Neuron (in vitro differentiated cells): ENCODE measurements around the gene FMNL1.

Experiments used
- H2AFZ ChIP-seq: one replicate; pipeline ENCODE4 v1.6.1; 2013; ENCODE audit warnings: low read depth, mild to moderate bottlenecking, inconsistent platforms, low read length, moderate library complexity
- H3K27me3 ChIP-seq: one replicate; pipeline ENCODE4 v1.6.1; 2013; ENCODE audit warnings: low read length; ENCODE audit not compliant: insufficient read depth
- H3K36me3 ChIP-seq: one replicate; pipeline ENCODE4 v1.6.1; 2013; ENCODE audit warnings: low read length; ENCODE audit not compliant: insufficient read depth
- H3K4me1 ChIP-seq: one replicate; pipeline ENCODE4 v1.6.1; 2013; ENCODE audit warnings: low read length; ENCODE audit not compliant: insufficient read depth
- H3K4me3 ChIP-seq: 2 replicates; pipeline ENCODE4 v1.5.1; 2013; ENCODE audit warnings: mild to moderate bottlenecking, low read length, moderate library complexity
- H3K9me3 ChIP-seq: one replicate; pipeline ENCODE4 v1.6.1; 2013; ENCODE audit warnings: low read length

Gene FMNL1

DNA sequence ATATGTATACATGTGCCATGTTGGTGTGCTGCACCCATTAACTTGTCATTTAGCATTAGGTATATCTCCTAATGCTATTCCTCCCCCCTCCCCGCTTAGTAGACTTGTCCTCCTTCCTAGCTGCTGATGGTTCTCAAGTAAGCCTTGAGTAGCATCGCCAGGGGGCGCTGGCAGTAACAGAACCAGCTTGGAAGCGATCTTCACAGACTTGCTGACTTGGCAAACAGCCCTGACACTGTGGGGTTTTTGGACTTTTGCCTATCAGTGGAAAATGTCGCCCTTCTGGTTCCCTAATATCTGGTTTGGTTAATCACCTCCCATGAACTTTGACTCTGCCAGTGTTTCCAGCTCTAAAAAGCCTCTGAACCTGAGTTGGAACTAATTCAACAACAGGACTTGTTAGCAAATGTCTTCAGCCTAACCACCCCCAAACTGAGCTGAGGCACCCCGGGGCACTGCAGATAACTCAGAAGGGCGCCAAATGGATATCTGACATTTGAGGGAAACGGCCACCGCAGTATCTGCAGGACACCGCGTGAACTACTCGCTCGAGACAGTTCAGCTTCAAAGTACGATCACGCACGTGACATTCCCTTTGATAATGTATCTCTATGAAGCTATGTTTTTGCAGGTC, 55.6 kb downstream of the FMNL1 start:
- Histone ChIP-seq H3K9me3 (no peaks in the 10 kb centered on the region), H3K27me3 (no peaks in the 10 kb centered on the region), H3K36me3 (peaks cover 20% of the 10 kb centered on the region), H3K4me1 (no peaks in the 10 kb centered on the region), H3K4me3 (no peak overlapping the region), H2AFZ (no peak overlapping the region)

- H2AFZ ChIP-seq = no peak overlapping the region
- H3K4me3 ChIP-seq = no peak overlapping the region
- no peaks in the 10 kb centered on the region for H3K27me3 ChIP-seq
- peaks cover 24% of the 10 kb centered on the region for H3K36me3 ChIP-seq
- H3K9me3 ChIP-seq = no peaks in the 10 kb centered on the region
- H3K4me1 ChIP-seq = no peaks in the 10 kb centered on the region
Measured at GRCh38 chr17:45277992-45278391, 56.3 kb downstream of the FMNL1 start.

- H3K27me3 ChIP-seq = no peaks in the 10 kb centered on the region
- no peaks in the 10 kb centered on the region for H3K9me3 ChIP-seq
- no peaks in the 10 kb centered on the region for H3K4me1 ChIP-seq
- no peak overlapping the region for H2AFZ ChIP-seq
- no peak overlapping the region for H3K4me3 ChIP-seq
- peaks cover 28% of the 10 kb centered on the region for H3K36me3 ChIP-seq
Measured at GRCh38 chr17:45279898-45280297, 58.2 kb downstream of the FMNL1 start.

DNA sequence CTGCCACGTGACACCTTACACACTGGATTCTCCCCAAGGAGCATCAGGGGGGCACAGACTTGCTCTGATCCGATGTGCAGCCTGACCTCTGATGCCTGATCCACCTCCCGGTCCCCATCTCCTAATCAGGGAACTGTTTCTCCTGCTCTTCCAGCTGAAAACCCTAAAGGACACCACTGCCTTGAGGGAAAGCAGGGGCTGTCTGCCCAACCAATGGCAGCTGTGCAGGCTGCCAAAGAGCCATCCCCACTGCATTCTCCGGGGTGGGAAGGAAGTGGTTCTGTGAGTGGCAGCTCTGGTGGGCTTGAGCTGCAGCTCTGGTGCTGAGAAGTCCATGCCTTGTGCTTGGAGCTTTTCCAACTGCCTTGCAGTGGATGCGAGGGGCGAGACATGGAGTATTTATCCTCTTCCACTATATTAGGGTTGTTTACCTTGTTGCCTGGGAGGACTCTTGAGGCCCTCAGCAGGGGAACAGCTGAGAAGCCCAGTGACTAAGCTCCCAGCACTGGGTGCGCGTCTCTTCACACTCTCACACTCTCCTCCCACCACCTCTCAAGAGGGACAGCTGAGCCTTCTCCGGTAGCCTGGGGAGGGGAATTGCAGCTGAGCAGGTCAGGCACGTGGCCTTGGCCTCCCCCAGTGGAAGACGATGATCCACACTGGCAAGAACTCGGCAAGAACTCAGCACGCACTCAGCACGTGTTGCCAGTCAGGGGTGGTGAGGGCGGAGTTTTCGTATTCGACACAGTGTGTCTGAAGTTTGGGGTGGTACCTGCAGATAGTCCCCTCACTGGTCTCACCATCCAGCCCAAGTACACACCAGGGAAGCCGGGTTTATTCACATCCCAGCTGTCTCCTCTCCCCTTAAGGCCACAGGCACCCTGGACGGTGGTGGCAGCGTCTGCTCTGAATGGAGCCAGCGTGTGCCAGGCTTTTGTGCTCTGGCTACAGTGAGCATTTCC, 61.3 kb downstream of the FMNL1 start:
- H2AFZ ChIP-seq = no peak overlapping the region
- H3K36me3 ChIP-seq = peaks cover 49% of the 10 kb centered on the region
- no peaks in the 10 kb centered on the region for H3K9me3 ChIP-seq
- no peaks in the 10 kb centered on the region for H3K27me3 ChIP-seq
- no peak overlapping the region for H3K4me3 ChIP-seq
- H3K4me1 ChIP-seq = no peaks in the 10 kb centered on the region

- H3K27me3 ChIP-seq = no peaks in the 10 kb centered on the region
- H2AFZ ChIP-seq = no peak overlapping the region
- H3K4me1 ChIP-seq = no peaks in the 10 kb centered on the region
- H3K9me3 ChIP-seq = no peaks in the 10 kb centered on the region
- H3K36me3 ChIP-seq = peaks cover 52% of the 10 kb centered on the region
- no peak overlapping the region for H3K4me3 ChIP-seq
Measured at GRCh38 chr17:45283711-45284110, 62.0 kb downstream of the FMNL1 start.

- no peaks in the 10 kb centered on the region for H3K27me3 ChIP-seq
- H2AFZ ChIP-seq = no peak overlapping the region
- H3K4me3 ChIP-seq = no peak overlapping the region
- H3K4me1 ChIP-seq = no peaks in the 10 kb centered on the region
- no peaks in the 10 kb centered on the region for H3K9me3 ChIP-seq
- H3K36me3 ChIP-seq = peaks cover 59% of the 10 kb centered on the region
Measured at GRCh38 chr17:45284176-45285140, 62.8 kb downstream of the FMNL1 start.

- no peaks in the 10 kb centered on the region for H3K9me3 ChIP-seq
- H3K36me3 ChIP-seq = peaks cover 60% of the 10 kb centered on the region
- no peak overlapping the region for H3K4me3 ChIP-seq
- no peaks in the 10 kb centered on the region for H3K27me3 ChIP-seq
- no peak overlapping the region for H2AFZ ChIP-seq
- no peaks in the 10 kb centered on the region for H3K4me1 ChIP-seq
Measured at GRCh38 chr17:45286286-45286685, 64.6 kb downstream of the FMNL1 start.

- Histone ChIP-seq H3K4me3 (no peak overlapping the region), H2AFZ (no peak overlapping the region), H3K27me3 (no peaks in the 10 kb centered on the region), H3K9me3 (no peaks in the 10 kb centered on the region), H3K4me1 (no peaks in the 10 kb centered on the region), H3K36me3 (peaks cover 55% of the 10 kb centered on the region)
Measured at GRCh38 chr17:45287526-45288500, 66.1 kb downstream of the FMNL1 start.

DNA sequence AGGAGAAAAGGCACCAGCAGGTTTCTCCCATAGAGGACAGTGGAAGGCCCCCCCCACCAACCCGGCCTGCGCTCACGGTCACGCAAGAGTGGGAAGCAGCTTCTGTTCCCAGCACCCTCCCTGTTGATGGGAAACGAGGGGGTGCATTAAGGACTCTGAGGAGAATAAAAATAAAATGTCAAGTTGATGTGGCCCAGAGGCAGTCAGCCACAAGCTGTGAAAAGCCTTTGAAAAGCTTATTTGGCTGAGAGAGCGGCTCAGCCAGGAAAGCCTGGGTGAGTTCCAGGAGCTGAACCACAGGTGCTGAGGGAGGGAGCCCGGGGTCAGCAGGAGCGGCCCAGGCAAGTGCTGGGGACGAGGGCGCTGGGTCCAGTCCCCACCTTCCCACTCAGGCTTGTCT, 67.1 kb downstream of the FMNL1 start:
- H3K36me3 ChIP-seq = peaks cover 47% of the 10 kb centered on the region
- H3K4me1 ChIP-seq = peaks cover 2% of the 10 kb centered on the region
- no peak overlapping the region for H2AFZ ChIP-seq
- no peaks in the 10 kb centered on the region for H3K9me3 ChIP-seq
- no peaks in the 10 kb centered on the region for H3K27me3 ChIP-seq
- no peak overlapping the region for H3K4me3 ChIP-seq

- Histone ChIP-seq H3K36me3 (peaks cover 39% of the 10 kb centered on the region), H3K4me3 (no peak overlapping the region), H3K9me3 (no peaks in the 10 kb centered on the region), H2AFZ (no peak overlapping the region), H3K27me3 (no peaks in the 10 kb centered on the region), H3K4me1 (peaks cover 3% of the 10 kb centered on the region)
Measured at GRCh38 chr17:45289301-45290268, 67.9 kb downstream of the FMNL1 start.

DNA sequence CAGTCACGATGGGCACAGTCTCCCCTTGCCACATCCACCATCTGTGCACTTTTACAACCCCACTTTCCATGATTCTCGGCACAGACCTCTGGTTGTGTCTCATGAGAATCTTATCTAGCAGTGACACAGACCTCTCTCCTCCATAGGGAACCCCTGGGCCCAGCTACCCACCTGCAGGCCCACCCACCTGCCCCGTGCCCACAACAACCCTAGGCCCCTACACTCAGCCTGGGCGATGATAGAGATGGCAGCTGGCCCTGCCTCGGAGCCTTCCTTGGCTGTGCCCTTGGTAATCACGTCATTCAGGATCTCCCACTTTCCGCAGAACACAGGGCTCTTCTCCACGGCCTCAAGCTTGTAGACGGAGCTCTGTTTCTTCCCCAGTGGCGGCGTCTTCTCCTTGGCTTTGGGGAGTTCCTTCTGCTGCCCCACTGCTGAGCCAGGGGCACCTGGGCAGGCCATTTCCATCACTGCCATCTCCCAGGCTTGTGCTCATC, 68.6 kb downstream of the FMNL1 start:
- H3K27me3 ChIP-seq = no peaks in the 10 kb centered on the region
- no peak overlapping the region for H3K4me3 ChIP-seq
- H2AFZ ChIP-seq = no peak overlapping the region
- H3K9me3 ChIP-seq = no peaks in the 10 kb centered on the region
- peaks cover 34% of the 10 kb centered on the region for H3K36me3 ChIP-seq
- H3K4me1 ChIP-seq = peaks cover 4% of the 10 kb centered on the region
